ENCODE measurements around the gene BEST1.

The BEST1 gene

GRCh38 chr11:61966734-61967115, 16.6 kb downstream of the BEST1 start:
- Histone ChIP-seq H3K4me3 (ENCODE audit: low read depth in 1 of 2, low read length in 1 of 2) (peak overlapping the region; percentile 90 to 99), H3K27ac (peak overlapping the region; percentile 95), H3K9me3 (peaks cover 6% of the 10 kb centered on the region), H3K36me3 (peaks cover 51% of the 10 kb centered on the region), H3K4me1 (ENCODE audit: control insufficient read depth in 1 of 2, insufficient read depth in 1 of 2, low read depth in 1 of 2, low read length in 1 of 2) (peaks cover 74 to 78% of the 10 kb centered on the region in 2 experiments), H3K27me3 (peaks cover 6% of the 10 kb centered on the region)
- no peak for TF ChIP-seq CTCF (IDR thresholded peaks at IDR 0.05)

- peaks cover 6% of the 10 kb centered on the region for H3K27me3 ChIP-seq
- H3K27ac ChIP-seq, result peak within 1 kb of the TSS; percentile 95
- peaks cover 45% of the 10 kb centered on the region for H3K36me3 ChIP-seq
- H3K4me3 ChIP-seq (ENCODE audit: low read depth in 1 of 2, low read length in 1 of 2), result peak within 1 kb of the TSS; percentile 90 to 99
- peak; percentile 31 for TF ChIP-seq CTCF (IDR thresholded peaks at IDR 0.05)
- H3K9me3 ChIP-seq, result peaks cover 6% of the 10 kb centered on the region
- peaks cover 72 to 78% of the 10 kb centered on the region in 2 experiments for H3K4me1 ChIP-seq (ENCODE audit: control insufficient read depth in 1 of 2, insufficient read depth in 1 of 2, low read depth in 1 of 2, low read length in 1 of 2)
Observed at GRCh38 chr11:61967116-61967923, 17.2 kb downstream of the BEST1 start, which contains the start of gene FTH1. Gene FTH1 (minus strand): TSS chr11:61967634. CDS start chr11:61967425, 209 bp downstream.

GRCh38 chr11:61967924-61968757, 18.0 kb downstream of the BEST1 start:
- peaks cover 72 to 78% of the 10 kb centered on the region in 2 experiments for H3K4me1 ChIP-seq (ENCODE audit: control insufficient read depth in 1 of 2, insufficient read depth in 1 of 2, low read depth in 1 of 2, low read length in 1 of 2)
- H3K27me3 ChIP-seq, result peaks cover 6% of the 10 kb centered on the region
- H3K4me3 ChIP-seq (ENCODE audit: low read depth in 1 of 2, low read length in 1 of 2), result peak overlapping the region; percentile 90 to 99
- H3K36me3 ChIP-seq, result peaks cover 37% of the 10 kb centered on the region
- no peak for TF ChIP-seq CTCF (IDR thresholded peaks at IDR 0.05)
- H3K9me3 ChIP-seq, result peaks cover 6% of the 10 kb centered on the region
- H3K27ac ChIP-seq, result peak overlapping the region; percentile 95

GRCh38 chr11:61968758-61969390, 18.7 kb downstream of the BEST1 start:
- Histone ChIP-seq H3K4me3 (ENCODE audit: low read depth in 1 of 2, low read length in 1 of 2) (peak overlapping the region; percentile 90 to 99), H3K36me3 (peaks cover 29% of the 10 kb centered on the region), H3K27ac (peak overlapping the region; percentile 95), H3K27me3 (peaks cover 8% of the 10 kb centered on the region), H3K4me1 (ENCODE audit: control insufficient read depth in 1 of 2, insufficient read depth in 1 of 2, low read depth in 1 of 2, low read length in 1 of 2) (peaks cover 72 to 78% of the 10 kb centered on the region in 2 experiments), H3K9me3 (peaks cover 6% of the 10 kb centered on the region)
- no peak for TF ChIP-seq CTCF (IDR thresholded peaks at IDR 0.05)

- TF ChIP-seq CTCF (IDR thresholded peaks at IDR 0.05), result no peak
- Histone ChIP-seq H3K27me3 (peaks cover 13% of the 10 kb centered on the region), H3K4me3 (ENCODE audit: low read depth in 1 of 2, low read length in 1 of 2) (peak overlapping the region; percentile 9 to 99), H3K36me3 (peaks cover 24% of the 10 kb centered on the region), H3K9me3 (peaks cover 6% of the 10 kb centered on the region), H3K27ac (peak overlapping the region; percentile 95), H3K4me1 (ENCODE audit: control insufficient read depth in 1 of 2, insufficient read depth in 1 of 2, low read depth in 1 of 2, low read length in 1 of 2) (peaks cover 69 to 74% of the 10 kb centered on the region in 2 experiments)
Observed at GRCh38 chr11:61969391-61969758, 19.2 kb downstream of the BEST1 start.
